B cell (primary cell): ENCODE results near the gene ITPK1.

Experiments used
- CTCF ChIP-seq: fragments of 200-600 bp; IDR thresholded peaks from one replicate; pipeline ENCODE4 v1.8.0; 2022; ENCODE audit warnings: antibody characterized with exemption, mild to moderate bottlenecking
- EZH2 ChIP-seq: IDR thresholded peaks from 2 replicates; pipeline ENCODE4 v1.6.1; 2012; ENCODE audit warnings: borderline replicate concordance, low read depth, mild to moderate bottlenecking, moderate library complexity, low read length; ENCODE audit not compliant: insufficient read depth, poor library complexity, severe bottlenecking

GRCh38 chr14:93019367-93019843 lies 96.3 kb downstream of the ITPK1 start:
- no peak for TF ChIP-seq CTCF
- no peak for TF ChIP-seq EZH2
